ENCODE measurements around the gene TBPL2. TPM values are rescaled to one million over a fixed set of nuclear protein-coding genes. Genes with fewer than 3 reads are reported as not detected.
A peak's percentile ranks its signal among the peaks of the same experiment; 100 is the strongest.
"Not testable (repeated sequence)": the region's sequence is repeated elsewhere in the genome, so short reads cannot be mapped to it uniquely, and the experiment has no call there.

The TBPL2 gene
- total and polyA plus RNA-seq, 4 donors = not detected

DNA sequence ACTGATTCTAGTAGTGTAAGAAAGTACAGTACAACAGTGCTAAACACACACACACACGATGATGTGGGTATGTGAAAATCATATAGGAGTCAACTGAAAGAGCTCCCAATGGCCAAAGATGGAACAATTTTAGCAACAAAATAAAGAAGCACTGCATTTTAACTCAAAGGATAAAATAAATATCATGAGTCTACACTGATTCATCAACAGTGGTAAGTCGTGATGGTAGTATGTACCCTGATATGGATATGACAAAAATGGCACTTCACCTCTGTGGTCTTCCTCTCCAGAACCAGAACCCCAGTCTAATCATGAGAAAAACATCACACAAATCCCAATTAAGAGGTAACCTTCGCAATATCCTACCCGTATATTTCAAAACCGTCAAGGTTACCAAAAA lies 41.4 kb upstream of the TBPL2 start:
- Histone ChIP-seq H3K9me3 (ENCODE audit: control insufficient read depth in 4 of 4, insufficient read depth in 3 of 4, low read length in 3 of 4) (no peaks in the 10 kb centered on the region), H3K9ac (ENCODE audit: insufficient read depth in 1 of 2, low read length in 2 of 2) (no peak overlapping the region), H3K36me3 (ENCODE audit: control insufficient read depth in 4 of 4, insufficient read depth in 4 of 4, low read length in 4 of 4) (no peaks in the 10 kb centered on the region), H3K4me3 (no peak overlapping the region), H3K4me1 (ENCODE audit: control insufficient read depth in 5 of 5, insufficient read depth in 5 of 5, low read length in 5 of 5) (no peaks in the 10 kb centered on the region), H3K27me3 (ENCODE audit: control insufficient read depth in 3 of 3, insufficient read depth in 3 of 3, low read length in 2 of 3) (no peaks in the 10 kb centered on the region), H3K27ac (ENCODE audit: low read depth in 1 of 2, low read length in 1 of 2) (no peak overlapping the region)
- no peak for TF ChIP-seq CTCF (IDR thresholded peaks at IDR 0.05; ENCODE audit: control extremely low read depth, extremely low read depth)
- no peak for DNase-seq
- 89 to 92% methylated on average over 5 of the region's 5 CpGs for WGBS, 2 donors
- ATAC-seq (ENCODE audit: insufficient read depth, low FRiP score) = no peak

DNA sequence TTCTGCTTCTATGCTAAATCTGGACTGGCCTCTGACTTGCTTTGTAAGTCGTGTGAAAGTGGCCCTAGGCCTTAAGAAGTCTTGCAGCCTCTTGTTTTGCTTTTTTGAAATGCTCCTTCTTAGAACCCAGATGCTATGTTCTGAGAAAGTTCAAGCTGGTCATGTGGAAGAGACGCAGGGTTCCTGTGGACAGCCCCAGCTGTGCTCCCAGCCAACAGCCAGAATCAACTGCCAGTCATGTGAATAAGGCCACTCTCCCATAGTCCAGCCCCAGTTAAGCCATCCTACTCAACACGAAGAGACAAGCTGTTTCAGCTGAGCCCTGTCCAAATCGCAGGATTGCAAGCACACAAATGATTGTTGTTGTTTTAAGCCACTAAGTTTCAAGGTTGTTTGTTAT lies 37.3 kb upstream of the TBPL2 start:
- H3K27ac ChIP-seq (ENCODE audit: low read depth in 1 of 2, low read length in 1 of 2) = no peak overlapping the region
- whole genome bisulfite sequencing, 2 donors = 84 to 91% methylated on average over 4 of the region's 4 CpGs
- ATAC-seq (ENCODE audit: insufficient read depth, low FRiP score) (no peak), DNase-seq (peak in 1 of 3 donors; percentile 2)
- H3K9me3 ChIP-seq (ENCODE audit: control insufficient read depth in 4 of 4, insufficient read depth in 3 of 4, low read length in 3 of 4) = no peaks in the 10 kb centered on the region
- H3K36me3 ChIP-seq (ENCODE audit: control insufficient read depth in 4 of 4, insufficient read depth in 4 of 4, low read length in 4 of 4) = no peaks in the 10 kb centered on the region
- H3K4me3 ChIP-seq = no peak overlapping the region
- H3K4me1 ChIP-seq (ENCODE audit: control insufficient read depth in 5 of 5, insufficient read depth in 5 of 5, low read length in 5 of 5) = no peaks in the 10 kb centered on the region
- H3K27me3 ChIP-seq (ENCODE audit: control insufficient read depth in 3 of 3, insufficient read depth in 3 of 3, low read length in 2 of 3) = no peaks in the 10 kb centered on the region
- TF ChIP-seq CTCF (IDR thresholded peaks at IDR 0.05; ENCODE audit: control extremely low read depth, extremely low read depth) = no peak
- H3K9ac ChIP-seq (ENCODE audit: insufficient read depth in 1 of 2, low read length in 2 of 2) = no peak overlapping the region

DNA sequence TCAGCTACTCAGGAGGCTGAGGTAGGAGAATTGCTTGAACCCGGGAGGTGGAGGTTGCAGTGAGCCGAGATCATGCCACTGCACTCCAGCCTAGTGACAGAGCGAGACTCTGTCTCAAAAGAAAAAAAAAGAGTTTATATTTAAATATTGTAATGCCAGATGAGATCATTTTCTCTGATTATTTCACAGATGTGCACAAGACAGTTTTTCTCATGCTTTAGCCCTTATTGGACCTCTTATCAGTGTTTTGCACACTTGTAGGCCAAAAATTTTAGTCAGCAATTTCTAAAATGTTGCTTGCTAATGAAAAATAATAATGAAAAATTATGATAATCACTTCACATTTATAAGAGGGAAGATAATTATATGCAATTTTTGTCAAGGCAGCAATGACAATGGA lies 36.0 kb upstream of the TBPL2 start:
- not testable (repeated sequence) for H3K4me3 ChIP-seq; H3K9ac ChIP-seq (ENCODE audit: insufficient read depth in 1 of 2, low read length in 2 of 2); H3K9me3 ChIP-seq (ENCODE audit: control insufficient read depth in 4 of 4, insufficient read depth in 3 of 4, low read length in 3 of 4); H3K36me3 ChIP-seq (ENCODE audit: control insufficient read depth in 4 of 4, insufficient read depth in 4 of 4, low read length in 4 of 4); H3K4me1 ChIP-seq (ENCODE audit: control insufficient read depth in 5 of 5, insufficient read depth in 5 of 5, low read length in 5 of 5); DNase-seq; H3K27me3 ChIP-seq (ENCODE audit: control insufficient read depth in 3 of 3, insufficient read depth in 3 of 3, low read length in 2 of 3); ATAC-seq (ENCODE audit: insufficient read depth, low FRiP score); H3K27ac ChIP-seq (ENCODE audit: low read depth in 1 of 2, low read length in 1 of 2)
- 85 to 87% methylated on average over 2 to 3 of the region's 3 CpGs for WGBS, 2 donors

- no peak overlapping the region for H3K9ac ChIP-seq (ENCODE audit: insufficient read depth in 1 of 2, low read length in 2 of 2)
- ATAC-seq (ENCODE audit: insufficient read depth, low FRiP score) (no peak), DNase-seq (no peak)
- H3K9me3 ChIP-seq (ENCODE audit: control insufficient read depth in 4 of 4, insufficient read depth in 3 of 4, low read length in 3 of 4) = no peaks in the 10 kb centered on the region
- no peaks in the 10 kb centered on the region for H3K27me3 ChIP-seq (ENCODE audit: control insufficient read depth in 3 of 3, insufficient read depth in 3 of 3, low read length in 2 of 3)
- 75 to 91% methylated on average over 7 of the region's 7 CpGs for WGBS, 2 donors
- no peaks in the 10 kb centered on the region for H3K36me3 ChIP-seq (ENCODE audit: control insufficient read depth in 4 of 4, insufficient read depth in 4 of 4, low read length in 4 of 4)
- no peaks in the 10 kb centered on the region for H3K4me1 ChIP-seq (ENCODE audit: control insufficient read depth in 5 of 5, insufficient read depth in 5 of 5, low read length in 5 of 5)
- TF ChIP-seq CTCF (IDR thresholded peaks at IDR 0.05; ENCODE audit: control extremely low read depth, extremely low read depth) = no peak
- H3K27ac ChIP-seq (ENCODE audit: low read depth in 1 of 2, low read length in 1 of 2) = no peak overlapping the region
- H3K4me3 ChIP-seq = no peak overlapping the region
Observed at GRCh38 chr14:55473786-55474185, 33.4 kb upstream of the TBPL2 start.
